ENCODE results near the gene MAP2.

Gene MAP2

GRCh38 chr2:209609531-209609930 is 185.7 kb downstream of the MAP2 start:
- no peaks in the 10 kb centered on the region for H3K36me3 ChIP-seq
- no peak for DNase-seq
- peaks cover 0 to 7% (median 3%) of the 10 kb centered on the region in 4 donors for H3K4me1 ChIP-seq
- no peak for TF ChIP-seq CTCF (IDR thresholded peaks at IDR 0.05)
- no peaks in the 10 kb centered on the region for H3K9me3 ChIP-seq
- H3K4me3 ChIP-seq, result no peak overlapping the region
- no peaks in the 10 kb centered on the region for H3K27me3 ChIP-seq
- no peak overlapping the region for H3K27ac ChIP-seq
- intact Hi-C loops (cut with DNase I; ENCODE audit: low total_unique reads), result no loop called here

- Histone ChIP-seq H3K4me1 (no peaks in the 10 kb centered on the region), H3K27ac (no peak overlapping the region), H3K9me3 (no peaks in the 10 kb centered on the region), H3K4me3 (no peak overlapping the region), H3K27me3 (no peaks in the 10 kb centered on the region), H3K36me3 (no peaks in the 10 kb centered on the region)
- no peak for DNase-seq
- intact Hi-C loops (cut with DNase I; ENCODE audit: low total_unique reads), result no loop called here
- TF ChIP-seq CTCF (IDR thresholded peaks at IDR 0.05), result no peak
Observed at GRCh38 chr2:209610631-209611030, 186.8 kb downstream of the MAP2 start.

DNA sequence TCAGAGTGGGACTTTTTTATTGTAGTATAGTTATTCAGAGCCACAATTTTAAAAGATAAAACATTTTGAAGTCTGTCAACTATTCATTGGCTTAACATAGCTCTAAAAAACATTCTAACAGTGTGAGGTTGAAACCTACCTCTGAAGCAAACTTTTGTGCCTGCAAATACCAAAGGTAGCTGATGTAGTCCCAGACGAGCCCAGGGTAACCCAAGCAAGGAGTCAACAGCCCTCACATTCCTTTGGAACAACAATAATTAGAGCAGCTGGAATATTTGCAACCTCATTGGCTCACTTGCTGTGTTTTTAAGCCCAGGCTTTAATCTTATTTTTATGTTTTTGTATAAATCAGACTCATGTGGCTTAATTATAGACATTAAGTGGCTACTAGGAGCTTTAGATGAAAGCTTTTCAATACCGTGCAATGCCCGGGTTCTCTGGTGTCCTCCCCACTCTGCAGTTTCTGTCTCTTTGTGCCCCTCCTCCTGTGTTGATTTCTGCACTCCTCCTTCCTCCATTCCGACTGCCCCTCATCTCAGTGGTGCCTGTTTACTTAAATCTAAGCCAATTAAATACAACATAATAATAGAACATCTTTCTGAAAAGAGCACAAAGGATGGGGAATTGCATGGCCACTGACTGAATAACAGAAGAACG is 189.9 kb downstream of the MAP2 start:
- no peak overlapping the region for H3K4me3 ChIP-seq
- H3K4me1 ChIP-seq, result no peaks in the 10 kb centered on the region
- no peak for DNase-seq
- TF ChIP-seq CTCF (IDR thresholded peaks at IDR 0.05), result no peak
- H3K27ac ChIP-seq, result no peak overlapping the region
- no peaks in the 10 kb centered on the region for H3K36me3 ChIP-seq
- H3K27me3 ChIP-seq, result no peaks in the 10 kb centered on the region
- intact Hi-C loops (cut with DNase I; ENCODE audit: low total_unique reads), result no loop called here
- H3K9me3 ChIP-seq, result no peaks in the 10 kb centered on the region

DNA sequence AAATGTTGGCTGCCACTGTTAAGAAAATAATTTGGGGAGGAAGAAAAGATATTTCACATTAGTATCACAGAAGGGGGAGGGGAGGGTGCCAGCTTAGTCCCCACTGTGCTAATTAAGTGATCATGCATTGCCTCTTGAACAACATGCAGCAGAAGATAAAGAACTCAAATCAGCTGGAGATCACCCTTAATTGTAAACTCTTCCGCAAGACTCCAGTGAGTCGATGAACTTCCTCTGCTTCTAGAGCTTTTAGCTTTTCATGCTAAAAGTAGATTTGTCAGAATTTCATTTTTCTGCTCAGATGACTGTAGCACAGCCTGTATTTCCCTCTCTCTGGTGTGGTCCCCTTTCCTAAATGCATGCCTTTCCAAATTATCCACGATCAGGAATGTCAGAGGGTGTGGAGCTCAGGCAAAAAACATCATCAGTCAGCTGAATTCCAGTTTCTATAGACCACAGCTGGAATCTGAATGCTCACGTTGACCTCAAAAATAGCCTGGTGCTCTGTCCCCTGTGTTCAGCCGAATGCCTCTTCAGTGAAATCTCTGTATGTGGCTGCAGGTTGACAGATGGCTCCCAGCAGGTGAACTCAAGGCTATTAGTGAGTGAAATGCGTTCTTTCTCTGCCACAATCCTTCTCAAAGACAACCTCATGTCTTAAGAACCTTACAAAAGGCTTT is 191.0 kb downstream of the MAP2 start:
- intact Hi-C loops (cut with DNase I; ENCODE audit: low total_unique reads), result no loop called here
- no peak for TF ChIP-seq CTCF (IDR thresholded peaks at IDR 0.05)
- no peaks in the 10 kb centered on the region for H3K9me3 ChIP-seq
- no peak overlapping the region for H3K4me3 ChIP-seq
- no peaks in the 10 kb centered on the region for H3K27me3 ChIP-seq
- no peak overlapping the region for H3K27ac ChIP-seq
- DNase-seq, result no peak
- no peaks in the 10 kb centered on the region for H3K36me3 ChIP-seq
- H3K4me1 ChIP-seq, result no peaks in the 10 kb centered on the region

- Histone ChIP-seq H3K27ac (no peak overlapping the region), H3K36me3 (no peaks in the 10 kb centered on the region), H3K4me3 (no peak overlapping the region), H3K4me1 (no peaks in the 10 kb centered on the region), H3K27me3 (no peaks in the 10 kb centered on the region), H3K9me3 (no peaks in the 10 kb centered on the region)
- no peak for TF ChIP-seq CTCF (IDR thresholded peaks at IDR 0.05)
- no peak for DNase-seq
- intact Hi-C loops (cut with DNase I; ENCODE audit: low total_unique reads), result no loop called here
Observed at GRCh38 chr2:209619782-209620181, 195.9 kb downstream of the MAP2 start.
